Neural progenitor cell (in vitro differentiated cells): ENCODE data around the gene HS3ST3B1.

Experiments used
- CTCF ChIP-seq: fragments of 200-600 bp; sonication (generic); IDR thresholded peaks from 2 replicates; pipeline ENCODE4 v1.5.1; 2017; ENCODE audit warnings: antibody characterized with exemption, mild to moderate bottlenecking
- EZH2 ChIP-seq: fragments of 200-600 bp; sonication (generic); IDR thresholded peaks from 2 replicates; pipeline ENCODE4 v1.6.1; 2017; ENCODE audit warnings: antibody characterized with exemption, mild to moderate bottlenecking, moderate library complexity

- no peak for TF ChIP-seq EZH2
- no peak for TF ChIP-seq CTCF
Measured at GRCh38 chr17:14317383-14317782, 16.5 kb downstream of the HS3ST3B1 start.
